ENCODE data around the gene PCCA.
"Not testable (repeated sequence)": the region's sequence is repeated elsewhere in the genome, so short reads cannot be mapped to it uniquely, and the experiment has no call there.

The PCCA gene

DNA sequence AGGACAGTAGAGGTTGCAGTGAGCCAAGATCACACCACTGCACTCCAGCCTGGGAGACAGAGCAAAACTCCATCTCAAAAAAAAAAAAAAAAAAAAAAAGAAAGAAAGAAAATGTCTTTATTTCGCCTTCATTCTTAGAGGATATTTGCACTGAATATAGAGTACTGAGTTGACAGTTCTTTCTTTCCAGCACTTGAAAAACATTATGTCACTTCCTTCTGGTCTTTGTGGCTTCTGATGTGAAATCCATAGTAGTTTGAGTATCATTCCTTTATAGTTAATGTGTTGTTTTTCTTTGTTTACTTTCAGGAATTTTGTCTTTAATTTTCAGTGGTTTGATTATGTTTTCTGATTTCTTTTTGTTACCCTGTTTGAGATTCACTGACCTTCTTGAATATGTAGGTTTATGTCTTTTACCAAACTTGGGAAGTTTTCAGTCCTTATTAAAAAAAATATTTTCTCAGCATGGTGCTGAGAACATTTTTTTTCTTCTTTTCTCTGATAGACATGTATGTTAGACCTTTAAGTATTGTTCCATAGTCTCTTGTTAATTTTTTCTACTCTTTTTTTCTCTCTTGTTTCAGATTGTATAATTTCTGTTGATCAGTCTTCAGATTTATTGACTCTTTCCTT is 50.1 kb downstream of the PCCA start:
- DNase-seq (ENCODE audit: extremely low spot score), result no peak
- ChIA-PET CTCF (no interaction called here), POLR2A (no interaction called here)
- TF ChIP-seq FOXA1 (IDR thresholded peaks at IDR 0.05) (no peak), ZNF384 (IDR thresholded peaks at IDR 0.05) (no peak), CTBP1 (IDR thresholded peaks at IDR 0.05; ENCODE audit: borderline replicate concordance) (no peak)

DNA sequence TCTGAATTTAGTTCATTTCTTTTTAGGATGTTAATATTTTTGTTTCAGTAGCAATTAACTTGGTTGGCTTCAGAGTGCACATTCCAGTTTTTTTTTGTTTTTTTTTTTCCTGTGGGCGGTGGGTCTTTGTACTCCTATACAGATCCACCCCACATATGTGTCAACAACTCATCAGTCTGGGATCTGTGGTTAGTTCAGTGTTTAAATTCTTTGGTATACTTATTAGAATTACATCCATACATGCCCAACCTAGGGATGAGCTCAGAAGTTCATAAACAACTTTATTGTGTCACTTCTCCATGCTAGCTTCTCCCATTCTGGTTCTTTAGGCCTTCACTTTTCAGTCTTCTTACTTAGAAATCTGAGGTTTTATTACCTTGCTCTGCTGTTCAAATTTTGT is 50.9 kb downstream of the PCCA start:
- TF ChIP-seq TARDBP (IDR thresholded peaks at IDR 0.05) (no peak), ZNF384 (IDR thresholded peaks at IDR 0.05) (no peak), SP1 (IDR thresholded peaks at IDR 0.05) (no peak), FOXM1 (IDR thresholded peaks at IDR 0.05; ENCODE audit: borderline replicate concordance) (no peak), LEF1 (IDR thresholded peaks at IDR 0.05; ENCODE audit: borderline replicate concordance) (no peak), CTBP1 (IDR thresholded peaks at IDR 0.05; ENCODE audit: borderline replicate concordance) (no peak), SUZ12 (IDR thresholded peaks at IDR 0.05) (no peak), BHLHE40 (IDR thresholded peaks at IDR 0.05; ENCODE audit: borderline replicate concordance) (no peak), FOXA1 (IDR thresholded peaks at IDR 0.05) (no peak), FOXK2 (IDR thresholded peaks at IDR 0.05) (no peak), ARNT (IDR thresholded peaks at IDR 0.05) (no peak), NFRKB (IDR thresholded peaks at IDR 0.05) (no peak), ELF4 (IDR thresholded peaks at IDR 0.05) (no peak), HDGF (IDR thresholded peaks at IDR 0.05; ENCODE audit: borderline replicate concordance) (no peak), L3MBTL2 (conservative IDR thresholded peaks at IDR 0.05) (no peak)
- TF ChIP-seq, protein P1, sequence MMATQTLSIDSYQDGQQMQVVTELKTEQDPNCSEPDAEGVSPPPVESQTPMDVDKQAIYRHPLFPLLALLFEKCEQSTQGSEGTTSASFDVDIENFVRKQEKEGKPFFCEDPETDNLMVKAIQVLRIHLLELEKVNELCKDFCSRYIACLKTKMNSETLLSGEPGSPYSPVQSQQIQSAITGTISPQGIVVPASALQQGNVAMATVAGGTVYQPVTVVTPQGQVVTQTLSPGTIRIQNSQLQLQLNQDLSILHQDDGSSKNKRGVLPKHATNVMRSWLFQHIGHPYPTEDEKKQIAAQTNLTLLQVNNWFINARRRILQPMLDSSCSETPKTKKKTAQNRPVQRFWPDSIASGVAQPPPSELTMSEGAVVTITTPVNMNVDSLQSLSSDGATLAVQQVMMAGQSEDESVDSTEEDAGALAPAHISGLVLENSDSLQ (IDR thresholded peaks at IDR 0.05), result no peak
- no peak for DNase-seq (ENCODE audit: extremely low spot score)
- ChIA-PET POLR2A (no interaction called here), CTCF (no interaction called here)

DNA sequence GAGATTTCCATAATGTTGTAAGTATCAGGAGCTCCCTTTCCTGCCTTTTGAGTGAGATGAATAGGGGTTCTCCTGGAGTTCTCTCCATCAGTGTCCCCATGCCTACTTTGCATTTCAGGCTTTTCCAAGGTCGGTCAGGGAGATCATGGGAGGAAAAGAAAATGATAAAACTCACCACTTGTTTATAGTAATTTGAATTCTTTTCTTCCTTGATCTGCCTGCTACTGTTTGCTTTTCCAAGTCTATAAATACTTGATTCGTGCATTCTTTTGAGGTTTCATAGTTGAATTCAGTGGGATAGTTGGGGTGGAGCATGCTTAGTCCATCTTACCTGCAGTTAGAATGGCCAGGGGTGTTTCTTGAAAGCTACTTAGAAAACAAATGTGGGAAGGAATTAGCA is 51.5 kb downstream of the PCCA start:
- ChIA-PET CTCF (no interaction called here), POLR2A (no interaction called here)
- no peak for TF ChIP-seq FOXM1 (IDR thresholded peaks at IDR 0.05; ENCODE audit: borderline replicate concordance)
- TF ChIP-seq, protein P1 (IDR thresholded peaks at IDR 0.05), result no peak
- no peak for DNase-seq (ENCODE audit: extremely low spot score)

DNA sequence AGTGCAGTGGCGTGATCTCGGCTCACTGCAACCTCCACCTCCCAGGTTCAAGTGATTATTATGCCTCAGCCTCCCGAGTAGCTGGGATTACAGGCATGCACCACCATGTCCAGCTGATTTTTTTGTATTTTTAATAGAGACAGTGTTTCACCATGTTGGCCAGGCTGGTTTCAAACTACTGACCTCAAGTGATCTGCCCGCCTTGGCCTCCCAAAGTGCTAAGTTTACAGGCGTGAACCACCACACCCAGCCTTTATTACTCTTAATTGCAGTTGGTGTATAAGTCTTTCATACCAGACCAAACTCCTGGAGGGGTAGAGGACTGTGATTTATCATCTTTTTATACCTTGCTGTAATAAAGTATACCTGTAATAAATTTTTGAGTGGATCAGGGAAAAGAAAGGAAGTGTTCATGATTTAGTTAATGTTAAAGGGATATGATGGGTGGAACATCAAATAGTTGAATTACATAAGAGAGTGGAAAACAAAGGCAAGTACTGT is 52.6 kb downstream of the PCCA start:
- POLR2A ChIA-PET; CTCF ChIA-PET; DNase-seq (ENCODE audit: extremely low spot score): not testable (repeated sequence)

DNA sequence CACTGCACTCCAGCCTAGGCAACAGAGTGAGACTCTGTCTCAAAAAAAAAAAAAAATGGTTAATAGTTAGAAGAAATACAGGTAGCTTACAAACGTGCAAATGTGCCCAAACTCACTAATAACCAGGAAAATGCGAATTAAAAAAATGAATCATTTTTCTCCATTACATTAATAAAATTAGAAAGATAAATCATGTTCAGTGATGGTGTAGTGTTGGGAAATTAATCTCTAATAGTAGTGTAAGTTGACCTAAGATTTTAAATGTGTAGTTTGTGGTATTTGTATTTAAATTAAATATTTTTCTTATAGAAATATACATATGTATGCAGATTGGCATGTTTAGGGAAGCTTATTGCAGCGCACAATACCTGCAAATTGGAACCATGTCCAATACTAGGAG is 57.6 kb downstream of the PCCA start:
- ChIA-PET CTCF (no interaction called here), POLR2A (no interaction called here)
- DNase-seq (ENCODE audit: extremely low spot score), result no peak
- TF ChIP-seq ELF4 (IDR thresholded peaks at IDR 0.05) (no peak), HDGF (IDR thresholded peaks at IDR 0.05; ENCODE audit: borderline replicate concordance) (no peak), CTBP1 (IDR thresholded peaks at IDR 0.05; ENCODE audit: borderline replicate concordance) (no peak), FOXM1 (IDR thresholded peaks at IDR 0.05; ENCODE audit: borderline replicate concordance) (no peak), FOXK2 (IDR thresholded peaks at IDR 0.05) (no peak), ARNT (IDR thresholded peaks at IDR 0.05) (no peak), L3MBTL2 (conservative IDR thresholded peaks at IDR 0.05) (no peak), FOXA1 (IDR thresholded peaks at IDR 0.05) (no peak), LEF1 (IDR thresholded peaks at IDR 0.05; ENCODE audit: borderline replicate concordance) (no peak), BHLHE40 (IDR thresholded peaks at IDR 0.05; ENCODE audit: borderline replicate concordance) (no peak), SP1 (IDR thresholded peaks at IDR 0.05) (no peak), SUZ12 (IDR thresholded peaks at IDR 0.05) (no peak), TARDBP (IDR thresholded peaks at IDR 0.05) (no peak), NFRKB (IDR thresholded peaks at IDR 0.05) (no peak), ZNF384 (IDR thresholded peaks at IDR 0.05) (no peak)
- TF ChIP-seq, protein P1 (IDR thresholded peaks at IDR 0.05), result no peak

DNA sequence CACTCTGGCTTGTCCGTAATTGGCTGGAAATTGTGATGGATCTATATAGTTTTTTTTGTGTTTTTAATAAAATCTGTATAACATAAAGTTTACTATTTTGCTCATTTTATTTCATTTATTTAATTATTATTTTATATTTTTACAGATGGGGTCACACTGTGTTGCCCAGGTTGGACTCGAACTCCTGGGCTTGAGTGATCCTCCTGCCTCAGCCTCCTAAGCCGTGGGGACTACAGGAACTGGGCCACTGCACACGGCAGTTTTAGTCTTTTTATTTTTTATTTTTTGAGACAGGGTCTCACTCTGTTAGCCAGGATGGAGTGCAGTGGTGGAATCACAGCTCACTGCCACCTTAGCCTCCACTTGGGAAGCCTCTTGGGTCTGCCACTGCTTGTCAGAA is 58.9 kb downstream of the PCCA start:
- TF ChIP-seq CTBP1 (IDR thresholded peaks at IDR 0.05; ENCODE audit: borderline replicate concordance) (no peak), BHLHE40 (IDR thresholded peaks at IDR 0.05; ENCODE audit: borderline replicate concordance) (no peak), ZNF384 (IDR thresholded peaks at IDR 0.05) (no peak), FOXA1 (IDR thresholded peaks at IDR 0.05) (no peak), FOXK2 (IDR thresholded peaks at IDR 0.05) (no peak), NFRKB (IDR thresholded peaks at IDR 0.05) (no peak), ARNT (IDR thresholded peaks at IDR 0.05) (no peak), FOXM1 (IDR thresholded peaks at IDR 0.05; ENCODE audit: borderline replicate concordance) (no peak), ELF4 (IDR thresholded peaks at IDR 0.05) (no peak), SP1 (IDR thresholded peaks at IDR 0.05) (no peak), TARDBP (IDR thresholded peaks at IDR 0.05) (no peak), LEF1 (IDR thresholded peaks at IDR 0.05; ENCODE audit: borderline replicate concordance) (no peak), SUZ12 (IDR thresholded peaks at IDR 0.05) (no peak), L3MBTL2 (conservative IDR thresholded peaks at IDR 0.05) (no peak), HDGF (IDR thresholded peaks at IDR 0.05; ENCODE audit: borderline replicate concordance) (no peak)
- TF ChIP-seq, protein P1 (IDR thresholded peaks at IDR 0.05), result no peak
- CTCF ChIA-PET, result interaction anchor here (0.7 kb wide), 1 partner anchor 40 kb away, joined by 3 read pairs; no protein-coding TSS in a partner anchor
- POLR2A ChIA-PET, result interaction anchor here (0.9 kb wide), 1 partner anchor 58 kb away, joined by 3 read pairs; no protein-coding TSS in a partner anchor
- DNase-seq (ENCODE audit: extremely low spot score), result no peak
